GM21423 (cell line): ENCODE measurements around the gene STIM1.

Experiments used
- ATAC-seq: cut with Tn5 transposase; IDR thresholded peaks from one replicate; pipeline ENCODE4 v1.9.1; 2021; ENCODE audit warnings: mild to moderate bottlenecking, moderate library complexity; ENCODE audit not compliant: unreplicated experiment

STIM1 gene

DNA sequence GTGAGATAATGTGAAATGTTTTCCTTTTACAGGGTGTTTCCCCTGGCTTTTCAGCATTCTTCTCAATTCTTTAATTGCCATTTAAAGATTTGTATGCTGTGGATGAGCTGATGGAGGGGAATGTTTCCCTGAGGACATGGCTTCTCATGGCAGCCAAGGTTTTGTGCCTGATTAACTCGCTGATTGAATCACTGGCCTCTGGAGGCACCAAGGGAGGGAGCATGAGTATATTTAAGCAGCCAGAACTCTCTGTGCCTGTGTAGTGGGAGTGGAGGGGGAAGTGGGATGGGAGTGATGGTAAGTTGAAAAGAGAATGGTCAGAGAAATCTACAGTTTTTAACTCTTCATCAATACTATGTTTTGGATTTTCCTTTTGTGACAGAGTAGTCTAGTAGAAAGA, 88.7 kb downstream of the STIM1 start:
- no peak for ATAC-seq

DNA sequence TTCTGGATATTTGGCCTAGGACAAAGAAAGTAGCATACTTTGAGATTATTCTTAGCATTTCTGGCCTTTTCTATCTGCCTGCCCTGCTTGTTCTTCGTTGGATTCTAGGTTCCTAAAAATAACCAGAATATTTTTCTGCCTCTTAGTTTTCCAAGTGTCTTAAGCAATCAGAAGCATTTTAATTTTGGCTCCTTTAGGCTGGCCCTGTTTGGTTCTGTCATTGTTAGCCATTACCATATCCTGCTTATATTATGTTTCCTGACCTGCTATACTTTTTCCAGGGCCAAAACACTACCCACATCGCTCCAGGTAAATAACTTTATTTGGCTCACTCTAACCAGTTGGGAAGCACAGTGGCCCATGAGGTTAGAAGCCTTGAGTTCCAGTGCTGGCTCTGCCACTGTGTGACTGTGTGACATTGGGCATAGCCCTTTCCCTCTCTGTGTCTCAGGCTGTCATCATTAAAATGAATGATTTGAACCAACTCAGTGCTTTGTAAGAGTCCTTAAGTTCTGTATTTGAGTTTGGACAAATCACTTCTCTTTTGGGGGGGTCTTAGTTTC, 91.1 kb downstream of the STIM1 start:
- no peak for ATAC-seq

DNA sequence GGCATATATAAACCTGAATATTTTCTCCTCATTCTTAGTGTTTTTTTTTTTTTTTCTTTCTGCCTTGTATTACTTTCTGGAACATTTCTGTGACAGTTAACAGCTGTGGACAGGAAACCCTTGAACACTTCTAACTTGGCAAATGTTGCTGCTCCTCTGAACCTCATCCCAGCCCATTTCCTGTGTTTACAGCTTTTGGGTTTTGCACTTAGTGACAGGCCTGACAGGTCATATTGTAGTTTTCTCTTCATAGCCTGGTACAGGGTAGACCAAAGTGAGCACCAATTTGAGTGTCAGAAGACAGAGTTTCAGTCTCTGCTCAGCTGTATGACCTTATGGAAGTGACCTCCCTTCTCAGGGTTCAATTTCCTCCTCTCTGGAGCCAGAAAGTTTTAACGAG, 91.6 kb downstream of the STIM1 start:
- ATAC-seq = peak; percentile 67

DNA sequence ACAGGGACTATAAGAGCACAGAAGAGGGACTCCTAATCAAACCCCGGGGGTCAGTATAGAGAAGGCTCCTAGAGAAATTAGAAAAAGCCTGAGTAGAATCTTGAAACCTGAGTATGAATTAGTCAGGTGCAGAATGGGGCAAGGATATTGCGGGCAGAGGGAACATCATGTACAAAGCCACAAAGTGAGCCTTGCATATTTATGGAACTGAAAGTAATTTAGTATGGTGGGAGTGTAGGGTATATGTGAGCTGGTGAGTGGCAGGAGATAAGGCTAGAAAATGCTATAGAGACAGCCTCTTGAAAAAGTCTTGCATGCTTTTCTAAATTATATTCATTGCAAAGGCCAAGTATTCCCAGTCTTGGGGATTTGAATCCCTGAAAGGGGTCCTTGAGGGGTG, 93.7 kb downstream of the STIM1 start:
- ATAC-seq = peak; percentile 77

DNA sequence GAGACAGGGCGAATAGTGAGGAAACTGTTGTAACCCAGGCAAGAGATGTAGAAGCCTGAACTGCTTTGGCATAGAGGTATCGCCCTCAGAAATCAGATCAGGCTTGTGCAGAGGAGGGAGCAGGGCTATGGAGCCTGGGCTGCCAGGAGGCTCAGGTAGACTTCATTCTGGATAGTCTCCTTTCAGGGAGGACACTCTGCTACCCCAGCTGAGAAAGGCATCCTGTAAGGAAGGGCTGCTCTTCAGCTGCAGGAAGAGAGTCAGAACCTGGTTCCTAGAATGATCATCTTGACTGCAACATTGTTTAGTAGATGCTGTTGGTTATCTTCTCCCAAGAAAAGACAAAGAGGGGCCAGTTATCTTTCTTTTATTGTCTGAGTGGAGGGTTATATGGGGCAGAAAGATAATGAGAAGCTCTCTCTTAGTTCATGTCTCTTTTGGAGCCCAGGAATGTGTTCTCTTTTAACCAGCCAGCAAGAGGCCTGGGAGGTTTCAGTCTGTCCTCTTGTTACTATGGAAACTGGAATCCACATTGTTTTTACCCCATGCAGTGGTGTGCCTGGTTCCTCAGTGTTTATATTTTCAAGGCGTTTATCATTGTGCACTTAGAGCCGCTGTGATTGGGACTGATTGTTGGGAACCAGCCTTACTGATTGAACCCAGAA, 95.7 kb downstream of the STIM1 start:
- ATAC-seq = no peak

DNA sequence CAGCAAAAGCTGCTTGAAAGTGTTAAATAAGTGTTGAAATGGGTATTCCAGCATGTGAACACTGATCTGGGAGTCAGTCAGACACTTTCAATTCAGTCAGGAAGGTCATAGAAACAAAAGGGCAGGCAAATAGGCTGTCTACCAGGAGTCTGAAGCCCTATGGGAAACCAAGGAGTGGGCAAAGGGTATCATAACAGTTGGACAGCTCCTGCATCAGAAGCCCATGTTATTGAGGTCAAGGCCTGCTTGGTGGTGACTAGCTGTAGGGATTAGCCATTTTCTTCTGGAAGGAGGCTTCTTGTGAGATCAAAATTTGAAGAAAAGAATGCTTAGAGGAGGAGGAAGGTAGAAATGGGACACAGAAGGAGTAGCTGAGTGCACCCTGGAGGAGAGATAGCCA, 97.3 kb downstream of the STIM1 start:
- ATAC-seq = no peak

DNA sequence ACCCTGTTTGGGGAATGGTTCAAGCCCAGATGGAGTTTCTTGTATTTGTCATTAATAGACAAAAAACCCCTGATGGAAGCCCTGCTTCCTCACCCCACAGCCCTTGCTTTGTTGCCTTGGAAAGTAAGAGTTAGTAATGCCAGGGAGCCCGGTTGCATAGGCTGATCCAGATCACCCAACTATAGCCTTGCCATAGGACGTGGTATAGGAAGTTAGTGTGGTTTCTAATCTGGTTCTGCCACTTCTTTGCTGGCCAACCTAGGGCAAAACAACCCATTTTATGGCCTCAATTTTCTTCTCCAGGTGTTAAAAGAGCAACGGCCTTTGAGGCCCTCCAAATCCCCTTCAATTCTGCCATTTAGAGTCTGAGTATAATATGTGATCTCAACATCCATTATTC, 97.9 kb downstream of the STIM1 start:
- ATAC-seq = no peak

DNA sequence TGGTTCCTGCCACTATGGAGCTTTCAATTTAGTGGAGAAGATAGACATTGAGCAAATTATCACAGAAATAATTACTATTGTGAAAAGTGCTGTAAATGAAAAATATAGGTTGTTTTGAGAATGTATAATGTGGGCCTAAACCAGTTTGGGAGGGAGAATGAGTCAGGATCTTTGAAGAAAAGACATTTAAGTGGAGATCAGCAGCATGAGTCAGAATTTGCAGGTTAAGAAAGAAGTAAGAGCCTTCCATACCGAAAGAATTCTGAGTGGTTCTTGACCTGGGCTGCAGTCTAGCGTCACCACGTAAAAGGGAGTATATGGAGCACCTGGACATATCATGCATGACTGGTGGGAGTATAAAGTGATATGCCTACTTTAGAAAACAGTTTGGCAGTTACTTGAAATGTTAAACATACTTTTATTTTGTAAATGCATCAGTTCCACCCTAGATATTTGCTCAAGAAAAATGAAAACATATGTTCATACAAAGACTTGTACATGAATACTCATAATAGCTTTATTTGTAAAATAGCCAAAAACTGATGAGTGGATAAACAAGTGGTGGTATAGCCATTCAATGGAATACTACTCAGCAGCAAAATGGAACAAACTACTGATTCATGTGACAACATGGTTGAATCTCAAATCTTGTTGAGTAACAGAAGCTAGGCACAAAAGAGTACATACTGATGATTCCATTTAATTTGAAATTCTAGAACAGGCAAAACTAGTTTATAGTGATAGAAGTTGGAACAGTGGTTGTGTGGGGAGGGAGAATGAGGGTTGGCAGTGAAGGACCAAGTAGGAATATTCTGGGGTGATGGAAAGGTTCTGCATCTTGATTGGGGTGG, 99.2 kb downstream of the STIM1 start:
- ATAC-seq = no peak

DNA sequence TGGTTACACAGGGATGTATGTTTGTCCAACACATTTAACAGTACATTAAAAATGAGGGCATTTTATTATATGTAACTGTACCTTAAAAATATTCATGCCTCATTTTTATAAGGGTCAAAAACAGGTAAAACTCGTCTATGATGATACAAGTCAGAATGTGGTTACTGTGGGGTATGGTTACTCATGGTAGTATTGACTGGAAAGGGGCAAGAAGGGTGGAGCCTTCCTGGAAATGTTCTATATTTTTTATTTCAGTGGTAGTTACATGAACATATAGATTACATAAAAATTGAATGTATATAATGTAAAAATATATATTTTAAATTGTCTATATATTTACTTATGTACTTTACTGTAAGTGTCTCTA, 99.8 kb downstream of the STIM1 start:
- ATAC-seq = no peak

DNA sequence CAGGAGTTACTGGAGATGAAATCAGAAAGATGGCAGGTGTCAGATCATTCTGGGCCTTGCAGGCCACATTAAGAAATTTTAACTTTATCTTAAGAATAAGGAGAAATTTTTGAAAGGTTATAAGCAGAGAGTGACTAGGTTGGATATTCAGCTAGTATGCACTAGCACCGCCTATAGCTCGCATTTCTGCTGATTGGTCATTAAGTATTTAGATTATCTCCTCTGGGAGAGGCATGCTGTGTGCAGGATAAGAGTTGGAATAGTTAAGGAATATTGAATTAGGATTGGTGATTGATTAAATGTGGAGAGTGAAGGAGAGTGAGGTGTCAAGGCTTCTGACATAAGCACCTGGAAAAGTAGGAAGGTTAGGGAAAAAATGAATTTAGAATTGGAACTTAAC, 100.6 kb downstream of the STIM1 start:
- ATAC-seq = no peak

DNA sequence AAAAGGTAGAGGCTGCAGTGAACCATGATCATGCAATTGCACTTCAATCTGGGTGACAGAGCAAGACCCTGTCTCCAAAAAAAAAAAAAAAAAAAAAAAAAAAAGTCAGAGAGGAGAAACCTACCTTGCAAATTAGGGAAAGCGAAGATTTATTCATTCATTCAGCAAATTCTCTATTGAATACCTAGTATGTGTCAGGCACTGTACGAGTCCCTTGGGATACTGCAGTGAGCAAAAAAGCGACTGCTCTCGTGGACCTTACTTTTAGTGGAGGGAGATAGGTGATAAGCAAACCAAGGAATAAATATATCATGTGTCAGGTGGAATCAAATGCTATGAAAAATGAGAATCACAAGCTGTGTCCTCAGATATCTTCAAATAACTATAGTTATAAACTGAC, 101.3 kb downstream of the STIM1 start:
- ATAC-seq = no peak

DNA sequence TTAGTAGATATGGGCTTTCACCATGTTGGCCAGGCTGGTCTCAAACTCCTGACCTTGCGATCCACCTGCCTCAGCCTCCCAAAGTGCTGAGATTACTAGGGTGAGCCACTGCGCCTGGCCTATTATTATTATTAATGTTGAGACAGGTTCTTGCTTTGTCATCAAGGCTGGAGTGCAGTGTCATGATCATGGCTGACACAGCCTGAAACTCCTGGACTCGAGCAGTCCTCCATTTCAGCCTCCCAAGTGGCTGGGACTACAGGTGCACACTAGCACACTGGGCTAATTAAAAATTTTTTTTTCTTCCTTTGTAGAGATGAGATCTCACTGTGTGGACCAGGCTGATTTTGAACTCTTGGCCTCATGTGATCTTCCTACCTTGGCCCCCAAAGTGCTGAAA, 102.0 kb downstream of the STIM1 start:
- ATAC-seq = no peak

DNA sequence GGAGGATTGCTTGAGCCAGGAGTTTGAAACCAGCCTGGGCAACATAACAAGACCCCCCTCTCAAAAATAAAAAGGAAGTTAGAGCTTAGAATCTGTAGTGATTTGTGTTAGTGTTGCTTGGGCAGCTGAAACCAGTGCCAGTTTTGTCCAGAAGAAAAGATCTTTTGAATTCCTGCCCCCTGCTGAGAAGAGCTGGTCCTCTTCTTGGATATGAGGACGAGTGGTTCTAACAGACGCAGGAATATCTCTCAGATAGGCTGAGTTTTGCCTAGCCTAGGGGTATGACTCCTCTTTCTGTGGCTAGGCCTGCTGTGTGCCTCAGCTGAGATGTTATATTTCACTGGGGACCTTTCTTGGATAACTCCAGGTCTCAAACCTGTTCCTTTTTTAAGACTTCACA, 102.8 kb downstream of the STIM1 start:
- no peak for ATAC-seq

DNA sequence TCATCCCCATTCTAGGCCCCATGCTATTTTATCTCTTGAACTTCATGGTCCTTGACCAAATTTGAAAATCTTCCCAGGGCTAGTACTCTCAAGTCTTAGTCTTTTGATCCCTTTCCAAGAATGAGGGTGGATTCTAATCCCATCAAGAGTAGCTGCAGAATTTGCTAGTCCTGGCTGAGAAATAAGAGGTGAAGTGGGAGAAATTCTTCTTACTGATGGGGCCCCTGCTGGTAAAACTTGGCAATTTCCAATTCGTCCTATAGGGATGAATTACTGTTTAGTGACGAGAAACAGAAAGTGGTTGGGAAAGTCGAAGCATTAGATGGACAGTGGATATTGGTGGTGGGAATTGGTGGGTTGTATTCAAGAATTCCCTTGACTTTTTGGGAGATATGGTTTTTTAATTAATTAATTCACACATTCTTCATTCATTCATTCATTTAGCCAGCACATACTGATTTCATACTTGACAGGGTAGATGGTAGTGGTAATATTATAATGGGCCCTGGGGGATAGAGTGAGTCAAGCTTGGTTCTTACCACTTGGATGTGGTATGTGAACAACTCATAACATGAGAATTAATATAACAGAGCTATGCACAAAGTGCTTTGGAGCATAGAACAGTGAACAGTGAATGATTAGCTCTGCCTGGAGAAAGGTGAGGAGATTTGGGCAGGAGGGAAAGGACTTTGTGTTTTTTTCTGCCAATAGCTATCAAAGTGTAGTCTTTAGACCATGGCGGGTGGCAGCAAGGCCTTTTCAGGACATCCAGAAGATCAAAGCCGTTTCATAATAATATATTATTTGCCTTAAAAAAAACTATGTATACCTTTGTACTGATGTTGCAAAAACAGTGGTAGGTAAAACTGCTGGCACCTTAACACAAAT, 103.8 kb downstream of the STIM1 start:
- ATAC-seq = no peak

DNA sequence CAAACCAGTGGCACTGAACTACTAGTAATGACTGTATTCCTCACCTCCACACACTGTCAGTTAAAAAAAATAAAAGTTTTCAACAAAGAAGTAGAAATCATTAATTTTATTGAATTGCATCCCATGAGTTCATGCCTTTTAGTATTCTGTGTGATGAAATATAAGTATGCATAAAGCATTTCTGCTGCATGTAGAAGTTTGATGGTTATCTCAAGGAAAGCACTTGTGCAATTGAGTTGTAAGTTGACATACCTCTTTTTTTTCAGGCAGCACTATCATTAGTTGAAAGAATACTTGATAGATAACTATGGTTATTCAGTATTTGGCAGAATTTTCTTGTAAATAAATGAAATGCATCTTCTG, 104.4 kb downstream of the STIM1 start:
- ATAC-seq = no peak

DNA sequence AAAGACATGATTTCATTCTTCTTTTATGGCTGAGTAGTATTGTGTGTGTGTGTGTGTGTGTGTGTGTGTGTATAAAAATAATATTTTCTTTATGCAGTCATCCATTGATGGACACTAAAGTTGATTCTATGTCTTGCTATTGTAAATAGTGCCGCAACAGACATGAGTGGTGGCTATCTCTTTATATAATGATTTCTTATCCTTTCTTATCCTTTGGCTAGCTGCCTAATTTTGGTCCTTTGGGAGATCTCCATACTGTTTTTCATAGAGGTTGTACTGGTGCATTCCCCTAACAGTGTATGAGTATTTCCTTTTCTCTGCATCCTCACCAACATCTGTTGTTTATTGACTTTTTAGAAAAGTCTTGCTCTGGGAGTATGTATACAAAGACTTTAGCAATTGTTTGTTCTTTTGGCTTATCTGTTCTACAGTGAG, 107.0 kb downstream of the STIM1 start:
- no peak for ATAC-seq

DNA sequence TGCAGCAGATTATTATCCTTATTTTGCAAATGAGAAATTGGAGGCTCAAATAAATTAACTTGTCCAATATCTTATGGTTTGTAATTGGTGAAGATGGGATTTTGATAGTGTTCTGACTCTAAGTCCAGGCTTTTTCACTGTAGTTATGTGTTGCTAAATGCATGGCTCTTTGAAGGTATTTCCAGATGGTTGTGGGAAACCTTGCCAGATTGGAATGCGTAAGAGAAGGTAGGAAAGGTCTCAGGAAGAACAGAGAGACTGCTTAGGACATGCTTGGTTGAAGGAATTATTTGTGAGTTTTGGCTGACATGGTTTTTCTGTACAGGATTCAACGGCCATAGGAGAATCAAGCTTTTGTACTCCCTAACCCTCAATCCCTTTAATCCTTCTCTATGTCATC, 108.6 kb downstream of the STIM1 start:
- no peak for ATAC-seq

DNA sequence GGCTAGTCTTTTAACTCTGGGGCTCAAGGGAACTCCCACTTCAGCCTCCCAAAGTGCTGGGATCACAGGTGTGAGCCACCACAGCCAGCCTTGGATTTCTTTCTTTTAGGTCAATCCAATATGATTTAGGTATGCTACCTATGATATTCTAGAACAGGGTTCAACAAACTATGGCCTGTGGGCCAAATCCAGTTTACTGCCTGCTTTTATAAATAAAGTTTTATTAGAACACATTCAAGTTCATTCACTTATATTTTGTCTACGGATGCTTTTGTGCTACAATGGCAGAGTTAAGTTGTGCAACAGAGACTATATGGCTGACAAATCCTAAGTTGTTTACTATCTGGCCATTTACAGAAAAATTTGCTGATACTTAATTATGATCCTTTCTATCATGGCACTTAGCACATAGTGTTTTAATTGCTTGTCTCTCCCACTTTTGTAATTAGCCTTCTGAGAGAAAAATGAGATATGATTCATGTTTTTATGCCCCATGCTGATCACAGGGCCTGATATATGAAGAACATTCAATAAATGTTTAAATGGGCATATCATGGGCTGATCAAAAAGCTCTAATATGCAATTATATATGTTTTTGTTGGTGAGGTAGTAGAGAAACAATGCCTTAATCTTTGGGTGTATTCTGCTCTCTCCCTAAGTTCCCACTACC, 109.6 kb downstream of the STIM1 start:
- ATAC-seq = no peak

DNA sequence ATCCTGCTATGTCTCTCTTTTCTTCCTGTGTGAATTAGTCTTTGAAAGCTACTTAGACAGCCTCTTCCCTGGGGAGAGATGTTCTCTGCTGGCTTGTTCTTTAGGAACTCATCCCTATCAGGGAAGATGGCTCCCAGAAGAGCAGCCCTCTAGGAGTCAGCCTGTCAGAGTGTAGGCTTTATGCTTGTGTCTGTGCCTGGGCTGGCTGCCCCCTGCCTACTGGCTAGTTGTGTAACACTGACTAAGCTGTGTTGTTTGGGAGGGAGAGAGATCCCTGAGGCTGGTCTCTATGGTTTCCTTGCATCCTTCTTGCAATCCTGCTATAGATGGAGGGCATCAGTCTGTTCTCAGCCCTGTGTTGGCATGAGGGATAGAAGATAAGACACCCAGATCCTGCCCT, 112.2 kb downstream of the STIM1 start:
- ATAC-seq = no peak

DNA sequence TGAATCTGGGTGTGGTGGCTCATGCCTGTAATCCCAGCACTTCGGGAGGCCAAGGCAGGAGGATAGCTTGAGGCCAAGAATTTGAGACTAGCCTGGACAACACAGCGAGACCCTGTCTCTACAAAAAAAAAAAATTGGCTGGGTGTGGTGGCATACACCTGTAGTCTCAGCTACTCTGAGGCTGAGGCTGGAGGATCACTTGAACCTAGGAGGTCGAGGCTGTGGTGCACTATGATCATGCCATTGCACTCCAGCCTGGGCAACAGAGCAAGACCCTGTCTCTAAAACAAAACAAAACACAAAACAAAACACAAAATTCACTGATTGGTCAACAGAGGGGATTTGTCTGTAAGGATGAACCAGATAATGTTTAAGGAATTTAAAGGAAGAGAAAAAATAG, 113.7 kb downstream of the STIM1 start:
- ATAC-seq = no peak

DNA sequence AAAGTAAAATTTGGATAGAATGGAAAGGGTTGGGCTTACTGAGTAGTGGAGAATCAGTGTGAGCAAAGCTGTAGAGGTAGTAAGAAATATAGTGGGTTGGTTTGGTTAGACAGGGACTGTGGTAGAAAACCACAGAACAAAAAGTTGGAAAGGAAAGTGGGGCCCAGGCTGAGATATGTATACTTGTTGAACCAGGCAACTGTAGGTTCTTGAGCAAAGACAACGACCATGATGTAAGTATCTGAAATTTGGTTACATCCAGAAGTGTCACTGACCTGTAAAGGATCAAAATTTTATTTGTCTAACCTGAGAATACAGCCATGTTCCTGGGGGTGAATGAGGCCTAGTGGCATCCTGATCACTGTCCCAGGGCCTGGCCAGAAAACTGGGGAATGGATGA, 114.1 kb downstream of the STIM1 start:
- no peak for ATAC-seq
